GM12892 (cell line): ENCODE results near the gene CGREF1.
"Not testable (repeated sequence)": the region's sequence is repeated elsewhere in the genome, so short reads cannot be mapped to it uniquely, and the experiment has no call there.

Source experiments
- DNase-seq: peaks from one replicate; pipeline ENCODE4 v3.0.0; 2011; ENCODE audit not compliant: insufficient read length
- FAIRE-seq: peaks from 2 replicates; lab custom pipeline; 2011; peaks lifted over from hg19 to GRCh38; lab: Jason Lieb, UNC
- POLR2A ChIP-seq: IDR thresholded peaks from 2 replicates; pipeline ENCODE4 v1.6.1; 2011; ENCODE audit warnings: low read depth, low read length, control low read depth
- POLR2AphosphoS5 ChIP-seq: IDR thresholded peaks from 2 replicates; pipeline ENCODE4 v1.6.1; 2011; ENCODE audit warnings: low read depth, low read length, control low read depth
- TAF1 ChIP-seq: IDR thresholded peaks from 2 replicates; pipeline ENCODE4 v1.6.1; 2011; ENCODE audit warnings: low read depth, mild to moderate bottlenecking, control low read depth, low read length, borderline replicate concordance

Gene CGREF1

GRCh38 chr2:27123302-27124150, 4.6 kb upstream of the CGREF1 start, which contains the start of gene ABHD1:
Gene ABHD1, plus strand, starts transcription at chr2:27123815. Its CDS starts 134 bp downstream, at chr2:27123949.
- no peak for FAIRE-seq
- peak; percentile 58 for DNase-seq
- TF ChIP-seq POLR2A (peak; percentile 44; the same call in 1 of the 2 replicates), POLR2AphosphoS5 (no peak), TAF1 (no peak)

- TF ChIP-seq TAF1 (no peak), POLR2AphosphoS5 (no peak), POLR2A (no peak)
- no peak for FAIRE-seq
Measured at GRCh38 chr2:27122791-27123190, 3.9 kb upstream of the CGREF1 start.

GRCh38 chr2:27121906-27122305, 3.0 kb upstream of the CGREF1 start:
- FAIRE-seq: no peak
- no peak for DNase-seq

More at GRCh38 chr2:27122791-27123190, 3.9 kb upstream of the CGREF1 start:
- no peak for DNase-seq

GRCh38 chr2:27119330-27119670, 372 bp upstream of the CGREF1 start:
- not testable (repeated sequence) for DNase-seq, FAIRE-seq

More at GRCh38 chr2:27121906-27122305, 3.0 kb upstream of the CGREF1 start:
- no peak for TF ChIP-seq POLR2AphosphoS5

GRCh38 chr2:27117995-27118524, 868 bp downstream of the CGREF1 start:
- TF ChIP-seq TAF1 (no peak), POLR2AphosphoS5 (no peak), POLR2A (no peak)
- no peak for FAIRE-seq
- DNase-seq: no peak

GRCh38 chr2:27115519-27115918, 3.4 kb downstream of the CGREF1 start:
- FAIRE-seq (no peak), DNase-seq (no peak)
- no peak for TF ChIP-seq TAF1
- TF ChIP-seq POLR2A: no peak
- TF ChIP-seq POLR2AphosphoS5: no peak

- DNase-seq, FAIRE-seq: not testable (repeated sequence)
Measured at GRCh38 chr2:27111392-27112078, 7.4 kb downstream of the CGREF1 start.

- FAIRE-seq, DNase-seq: not testable (repeated sequence)
Measured at GRCh38 chr2:27110603-27111352, 8.2 kb downstream of the CGREF1 start.

GRCh38 chr2:27109083-27109482, 9.8 kb downstream of the CGREF1 start:
- DNase-seq (no peak), FAIRE-seq (no peak)
- TF ChIP-seq POLR2AphosphoS5: no peak
- TF ChIP-seq TAF1: no peak
- no peak for TF ChIP-seq POLR2A

- TF ChIP-seq POLR2AphosphoS5: no peak
- TF ChIP-seq POLR2A: no peak
- TF ChIP-seq TAF1: no peak
- FAIRE-seq (no peak), DNase-seq (no peak)
Measured at GRCh38 chr2:27108221-27108620, 10.7 kb downstream of the CGREF1 start.

- no peak for TF ChIP-seq TAF1
- TF ChIP-seq POLR2AphosphoS5: no peak
- no peak for TF ChIP-seq POLR2A
- no peak for DNase-seq
- no peak for FAIRE-seq
Measured at GRCh38 chr2:27105981-27106380, 12.9 kb downstream of the CGREF1 start.

- FAIRE-seq: no peak
- no peak for DNase-seq
- TF ChIP-seq POLR2A: no peak
- no peak for TF ChIP-seq POLR2AphosphoS5
- TF ChIP-seq TAF1: no peak
Measured at GRCh38 chr2:27102329-27102728, 16.6 kb downstream of the CGREF1 start.
